Epithelial cell of proximal tubule (primary cell): ENCODE results near the gene DTNB. TPM values are rescaled to one million over a fixed set of nuclear protein-coding genes. Genes with fewer than 3 reads are reported as not detected.

Experiments
- DNase-seq: peaks from one replicate; pipeline ENCODE4 v3.0.0-alpha.2; 2011; ENCODE audit warnings: low read depth
- H3K4me3 ChIP-seq: 2 replicates; pipeline ENCODE4 v1.5.1; 2011; ENCODE audit warnings: low read depth, mild to moderate bottlenecking, low read length
- total RNA-seq: library from RNA; depleted of rRNA; stranded (reverse); fragments of >200 nt; gene quantifications from 2 replicates; pipeline ENCODE4 v1.2.3, GENCODE V29; 2015
- TF ChIP-seq, protein P1 (sequence below): conservative IDR thresholded peaks from 2 replicates; pipeline ENCODE4 v1.5.1; 2012; ENCODE audit warnings: low read depth, mild to moderate bottlenecking, low read length

DTNB gene
- total RNA-seq, 1 donor from 2014 or later: 4.8 TPM

DNA sequence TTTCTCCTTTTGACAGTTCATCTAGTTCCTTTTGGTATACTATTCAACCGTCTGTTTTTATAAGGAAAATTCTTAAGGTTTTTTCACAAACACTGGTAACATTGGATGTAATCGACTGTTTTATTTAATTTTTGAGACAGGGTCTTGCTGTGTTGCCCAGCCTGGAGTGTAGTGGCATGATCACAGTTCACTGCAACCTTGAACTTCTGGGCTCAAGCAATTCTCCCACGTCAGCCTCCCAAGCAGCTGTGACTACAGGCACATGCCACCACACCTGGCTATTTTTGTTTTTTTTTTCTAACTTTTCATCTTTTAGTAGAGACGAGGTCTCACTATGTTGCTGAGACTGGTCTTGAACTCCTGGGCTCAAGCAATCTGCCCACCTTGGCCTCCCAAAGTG lies 227.3 kb downstream of the DTNB start:
- TF ChIP-seq, protein P1, sequence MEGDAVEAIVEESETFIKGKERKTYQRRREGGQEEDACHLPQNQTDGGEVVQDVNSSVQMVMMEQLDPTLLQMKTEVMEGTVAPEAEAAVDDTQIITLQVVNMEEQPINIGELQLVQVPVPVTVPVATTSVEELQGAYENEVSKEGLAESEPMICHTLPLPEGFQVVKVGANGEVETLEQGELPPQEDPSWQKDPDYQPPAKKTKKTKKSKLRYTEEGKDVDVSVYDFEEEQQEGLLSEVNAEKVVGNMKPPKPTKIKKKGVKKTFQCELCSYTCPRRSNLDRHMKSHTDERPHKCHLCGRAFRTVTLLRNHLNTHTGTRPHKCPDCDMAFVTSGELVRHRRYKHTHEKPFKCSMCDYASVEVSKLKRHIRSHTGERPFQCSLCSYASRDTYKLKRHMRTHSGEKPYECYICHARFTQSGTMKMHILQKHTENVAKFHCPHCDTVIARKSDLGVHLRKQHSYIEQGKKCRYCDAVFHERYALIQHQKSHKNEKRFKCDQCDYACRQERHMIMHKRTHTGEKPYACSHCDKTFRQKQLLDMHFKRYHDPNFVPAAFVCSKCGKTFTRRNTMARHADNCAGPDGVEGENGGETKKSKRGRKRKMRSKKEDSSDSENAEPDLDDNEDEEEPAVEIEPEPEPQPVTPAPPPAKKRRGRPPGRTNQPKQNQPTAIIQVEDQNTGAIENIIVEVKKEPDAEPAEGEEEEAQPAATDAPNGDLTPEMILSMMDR: no peak
- no peak overlapping the region for H3K4me3 ChIP-seq
- no peak for DNase-seq

DNA sequence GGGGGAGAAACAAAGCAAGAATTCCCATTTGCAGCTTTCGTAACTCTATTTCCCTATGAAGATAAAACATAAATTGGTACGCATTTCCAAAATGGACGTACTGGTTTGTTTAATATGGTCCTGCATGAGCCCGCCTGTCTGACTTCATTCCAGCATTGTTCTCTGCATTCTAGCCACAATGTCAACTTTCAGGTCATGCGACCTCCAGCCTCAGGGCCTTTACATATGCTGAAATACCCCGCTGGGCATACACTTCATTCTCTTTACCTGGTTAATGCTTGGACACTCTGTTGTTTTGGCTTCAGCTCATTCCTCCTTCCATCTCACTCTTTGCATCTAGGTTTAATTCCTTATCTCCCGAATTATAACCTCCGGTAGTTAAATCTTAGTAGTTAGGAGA lies 227.9 kb downstream of the DTNB start:
- H3K4me3 ChIP-seq: no peak overlapping the region
- TF ChIP-seq, protein P1: no peak
- DNase-seq: no peak

DNA sequence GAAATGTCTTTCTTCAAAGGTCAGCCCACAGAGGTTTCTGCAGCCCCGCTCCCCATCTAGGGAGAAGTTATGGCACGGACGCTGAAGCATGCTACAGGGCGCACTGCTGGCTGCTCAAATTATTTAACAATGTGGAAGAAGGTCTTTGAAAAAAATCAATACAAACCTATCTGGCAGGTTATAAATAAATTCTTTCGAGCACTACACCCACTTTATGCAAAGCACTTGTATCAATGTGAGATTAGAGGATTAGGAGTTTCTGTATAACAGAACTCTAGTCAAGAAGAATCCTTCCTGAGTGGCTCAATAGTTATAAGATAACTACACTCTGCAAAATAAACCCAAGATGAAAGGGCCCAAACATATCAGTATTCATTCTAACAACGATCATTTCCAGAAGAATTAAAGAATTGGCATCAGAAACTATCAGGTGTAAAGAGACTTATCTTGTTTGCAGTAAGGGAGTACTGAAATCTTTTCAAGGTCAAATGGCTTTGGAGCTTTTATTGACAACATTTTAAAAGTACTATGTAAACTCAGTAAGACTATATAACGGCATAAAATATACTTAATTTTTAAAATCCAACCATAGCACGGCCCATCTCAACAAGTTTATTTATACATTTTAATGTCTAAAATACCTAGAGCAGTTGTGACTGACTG lies 228.6 kb downstream of the DTNB start:
- DNase-seq: no peak
- TF ChIP-seq, protein P1: no peak
- H3K4me3 ChIP-seq: no peak overlapping the region

DNA sequence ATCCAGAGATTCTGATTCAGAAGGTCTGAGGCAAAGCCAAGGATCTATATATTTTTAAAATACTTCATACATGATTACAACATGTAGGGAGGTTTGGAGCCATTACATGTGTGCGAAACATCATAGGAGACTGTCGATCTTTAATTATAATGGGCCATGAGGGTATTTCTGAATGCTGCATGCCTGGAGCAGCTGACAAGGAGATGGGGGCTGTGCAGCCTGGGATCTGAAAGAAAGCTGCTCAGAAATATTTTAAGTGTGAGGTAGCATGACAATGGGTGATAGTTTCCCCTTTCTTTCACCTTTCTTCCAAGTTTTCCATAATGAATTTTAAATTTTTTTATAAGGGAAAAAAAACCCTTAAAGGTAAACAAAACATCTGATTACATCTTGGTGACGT lies 229.6 kb downstream of the DTNB start:
- no peak overlapping the region for H3K4me3 ChIP-seq
- DNase-seq: no peak
- TF ChIP-seq, protein P1: no peak

DNA sequence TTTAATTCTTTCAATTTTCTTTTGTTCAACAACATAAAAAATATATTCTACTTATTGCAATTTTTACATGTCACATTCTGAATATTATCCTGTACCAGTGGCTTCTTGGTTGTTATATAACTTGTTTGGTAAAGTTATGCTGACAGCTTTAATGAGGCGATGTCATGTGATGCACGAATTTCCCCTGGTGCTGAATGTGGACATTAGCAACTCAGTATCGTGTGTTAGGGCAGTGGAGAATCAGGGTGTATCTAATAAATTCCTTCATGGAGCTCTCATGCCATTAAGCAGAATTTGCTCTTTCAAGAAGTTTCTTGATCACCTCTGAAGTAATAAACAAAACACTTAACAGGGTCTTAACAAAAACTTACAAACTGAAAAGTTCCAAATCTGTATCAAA lies 232.0 kb downstream of the DTNB start:
- no peak for DNase-seq
- H3K4me3 ChIP-seq: no peak overlapping the region
- TF ChIP-seq, protein P1: no peak

DNA sequence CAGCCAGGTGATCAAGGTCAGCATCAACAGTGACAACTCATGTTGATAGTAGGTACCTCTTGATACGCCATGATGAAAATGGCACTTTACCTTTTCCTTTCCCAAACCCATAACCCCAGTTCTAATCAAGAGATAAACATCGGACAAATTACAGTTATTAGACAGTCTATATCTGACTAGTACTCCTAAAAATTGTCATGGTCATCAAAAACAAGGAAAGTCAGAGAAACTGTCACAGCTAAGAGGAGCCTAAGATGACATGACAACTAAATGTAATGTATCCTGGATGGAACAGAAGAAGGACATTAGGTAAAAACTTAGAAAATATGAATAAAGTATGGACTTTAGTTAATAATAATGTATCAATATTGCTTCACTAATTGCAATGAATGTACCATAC lies 234.6 kb downstream of the DTNB start:
- no peak for DNase-seq
- H3K4me3 ChIP-seq: no peak overlapping the region
- TF ChIP-seq, protein P1: no peak

DNA sequence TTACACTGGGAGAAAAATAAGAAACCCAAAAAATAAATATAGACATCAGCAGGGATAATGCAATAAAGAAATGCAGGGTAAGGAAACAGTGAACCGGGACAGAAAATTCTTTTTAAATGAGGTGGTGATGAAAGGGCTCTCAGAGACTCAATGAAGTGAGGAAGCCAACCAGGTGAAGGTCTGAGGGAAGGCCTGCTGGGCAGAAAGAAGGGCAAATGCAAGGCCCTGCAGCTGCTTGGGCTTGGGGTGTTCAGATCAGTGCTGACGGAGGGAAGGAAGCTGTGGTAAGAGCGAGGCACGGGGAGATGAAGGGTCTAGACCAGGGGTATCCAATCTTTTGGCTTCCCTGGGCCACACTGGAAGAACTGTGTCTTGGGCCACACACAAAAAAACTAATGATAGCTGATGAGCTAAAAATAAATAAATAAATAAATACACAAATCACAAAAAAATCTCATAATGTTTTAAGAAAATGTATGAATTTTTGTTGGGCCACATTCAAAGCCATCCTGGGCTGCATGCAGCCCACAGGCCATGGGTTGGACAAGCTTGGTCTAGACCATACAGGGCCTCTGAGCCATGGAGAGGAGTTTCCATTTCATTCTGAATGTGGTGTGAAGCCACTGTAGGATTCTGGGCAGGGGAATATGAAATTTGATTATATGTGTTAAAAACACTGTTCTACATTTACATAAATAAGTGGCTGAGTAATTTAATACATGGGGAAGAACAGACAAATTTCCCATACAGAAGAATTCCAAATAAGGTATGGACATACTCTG lies 235.3 kb downstream of the DTNB start:
- no peak for DNase-seq
- no peak overlapping the region for H3K4me3 ChIP-seq
- TF ChIP-seq, protein P1: no peak
